ENCODE measurements around the gene R3HCC1L. TPM values are rescaled to one million over a fixed set of nuclear protein-coding genes. Genes with fewer than 3 reads are reported as not detected.
A peak's percentile ranks its signal among the peaks of the same experiment; 100 is the strongest.

Gene R3HCC1L
- total RNA-seq = 10 to 100 TPM in 1 of 2 donors, 1 to 10 TPM in 1; 9.9 to 10.9 TPM

- DNase-seq = peak; percentile 87 to 90 (median 90)
- peak within 1 kb of the TSS; percentile 74 to 97 (median 86) for H3K27ac ChIP-seq
- peak within 1 kb of the TSS; percentile 81 to 91 for H3K4me3 ChIP-seq
- H3K9me3 ChIP-seq = no peaks in the 10 kb centered on the region
- no peaks in the 10 kb centered on the region for H3K36me3 ChIP-seq (replicated peaks in 1 of 2; ENCODE audit: insufficient read depth in 1 of 2, low read depth in 2 of 2)
- intact Hi-C loops (cut with DNase I) = no loop called here
- peak; percentile 98 for ATAC-seq
- no peaks in the 10 kb centered on the region for H3K27me3 ChIP-seq
- WGBS, 2 donors = 0% methylated on average over 37 to 64 of the region's 64 CpGs
- TF ChIP-seq CTCF (IDR thresholded peaks at IDR 0.05) (peak in 1 of 7 experiments; percentile 21), POLR2A (IDR thresholded peaks at IDR 0.05) (peak; percentile 75 to 95 (median 94))
- peaks cover 33% of the 10 kb centered on the region for H3K4me1 ChIP-seq
Measured at GRCh38 chr10:98134431-98135221, at the start of gene R3HCC1L. R3HCC1L (plus strand) TSS chr10:98134657; CDS start chr10:98208115, 73,458 bp downstream.

DNA sequence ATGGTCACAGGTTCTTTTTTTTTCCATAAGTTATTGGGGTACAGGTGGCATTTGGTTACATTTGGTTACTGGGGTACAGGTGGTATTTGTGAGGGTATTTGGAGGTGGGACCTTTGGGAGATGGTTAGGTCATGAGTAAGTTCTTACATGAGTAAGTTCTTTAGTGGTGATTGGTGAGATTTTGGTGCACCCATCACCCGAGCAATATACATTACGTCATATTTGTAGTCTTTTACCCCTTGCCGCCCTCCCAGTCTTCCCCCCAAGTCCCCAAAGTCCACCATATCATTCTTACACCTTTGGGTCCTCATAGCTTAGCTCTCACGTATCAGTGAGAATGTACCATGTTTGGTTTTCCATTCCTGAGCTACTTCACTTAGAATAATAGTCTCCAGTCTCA is 49.2 kb upstream of the R3HCC1L start:
- ATAC-seq (no peak), DNase-seq (no peak)
- TF ChIP-seq POLR2A (IDR thresholded peaks at IDR 0.05) = no peak
- TF ChIP-seq CTCF (IDR thresholded peaks at IDR 0.05) = no peak
- H3K9me3 ChIP-seq = no peaks in the 10 kb centered on the region
- WGBS, 2 donors = 63% methylated on average over 4 of the region's 4 CpGs
- no peaks in the 10 kb centered on the region for H3K4me1 ChIP-seq
- intact Hi-C loops (cut with DNase I) = no loop called here
- H3K4me3 ChIP-seq = no peak overlapping the region
- H3K36me3 ChIP-seq (replicated peaks in 1 of 2; ENCODE audit: insufficient read depth in 1 of 2, low read depth in 2 of 2) = no peaks in the 10 kb centered on the region
- no peak overlapping the region for H3K27ac ChIP-seq
- H3K27me3 ChIP-seq = no peaks in the 10 kb centered on the region

- Histone ChIP-seq H3K36me3 (replicated peaks in 1 of 2; ENCODE audit: insufficient read depth in 1 of 2, low read depth in 2 of 2) (no peaks in the 10 kb centered on the region), H3K4me1 (no peaks in the 10 kb centered on the region), H3K4me3 (no peak overlapping the region), H3K27me3 (no peaks in the 10 kb centered on the region), H3K27ac (no peak overlapping the region), H3K9me3 (no peaks in the 10 kb centered on the region)
- no peak for ATAC-seq
- WGBS, 2 donors = 45 to 47% methylated on average over 14 of the region's 14 CpGs
- intact Hi-C loops (cut with DNase I) = no loop called here
- DNase-seq = no peak
- TF ChIP-seq POLR2A (IDR thresholded peaks at IDR 0.05) (no peak), CTCF (IDR thresholded peaks at IDR 0.05) (no peak)
Measured at GRCh38 chr10:98086837-98087708, 47.4 kb upstream of the R3HCC1L start.

DNA sequence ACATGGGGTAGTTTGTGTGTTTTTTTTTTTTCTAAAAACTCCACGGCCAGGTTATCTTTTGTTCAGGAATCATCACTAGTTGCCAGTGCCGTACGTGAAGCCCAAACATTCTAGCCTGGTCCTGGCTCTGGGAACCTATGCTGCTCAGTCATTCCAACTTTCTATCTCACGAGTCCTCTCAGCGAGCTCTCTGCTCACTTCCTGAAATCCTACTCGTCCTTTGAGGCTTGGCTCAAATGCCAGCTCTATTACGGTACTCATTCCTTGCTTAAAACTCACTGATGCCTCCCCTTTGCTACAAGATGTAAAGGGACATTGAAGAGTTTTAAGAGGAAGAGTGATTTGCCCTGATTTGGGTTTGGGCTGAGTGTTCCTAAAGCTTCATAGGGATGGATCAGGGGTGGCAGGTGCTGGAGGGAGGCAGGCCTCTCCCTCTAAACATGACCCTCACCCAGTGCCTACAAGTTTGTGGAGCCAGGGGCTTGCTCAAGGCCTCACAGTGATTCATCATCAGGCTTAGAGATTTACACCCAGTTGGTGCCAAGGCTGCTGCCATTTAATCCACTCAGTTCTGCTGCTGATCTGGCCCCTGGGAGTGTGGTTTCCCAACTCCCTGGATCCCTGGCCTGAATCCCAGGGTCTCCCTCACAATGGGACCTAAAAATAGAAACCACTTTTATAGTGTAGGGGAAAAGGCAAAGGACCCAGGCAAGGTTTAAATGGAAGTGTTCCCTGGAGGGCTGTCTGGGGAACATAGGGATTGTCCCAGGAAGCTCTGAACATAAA is 46.1 kb upstream of the R3HCC1L start:
- intact Hi-C loops (cut with DNase I) = no loop called here
- Histone ChIP-seq H3K4me1 (no peaks in the 10 kb centered on the region), H3K4me3 (no peak overlapping the region), H3K27ac (no peak overlapping the region), H3K27me3 (no peaks in the 10 kb centered on the region), H3K36me3 (replicated peaks in 1 of 2; ENCODE audit: insufficient read depth in 1 of 2, low read depth in 2 of 2) (no peaks in the 10 kb centered on the region), H3K9me3 (no peaks in the 10 kb centered on the region)
- WGBS, 2 donors = 56 to 69% methylated on average over 7 of the region's 7 CpGs
- ATAC-seq = no peak
- no peak for TF ChIP-seq CTCF (IDR thresholded peaks at IDR 0.05)
- no peak for TF ChIP-seq POLR2A (IDR thresholded peaks at IDR 0.05)
- DNase-seq = no peak

Measured in body of pancreas (tissue), 4 donors.